Naive thymus-derived CD4-positive, alpha-beta T cell (primary cell): ENCODE data around the gene PNPLA5. TPM values are rescaled to one million over a fixed set of nuclear protein-coding genes. Genes with fewer than 3 reads are reported as not detected.

Experiments used
- ATAC-seq: fragments of 150-1000 bp; cut with Tn5 transposase; 2 replicates; pipeline ENCODE4 v1.10.0; 2021; ENCODE audit warnings: mild to moderate bottlenecking, moderate library complexity
- CTCF ChIA-PET: fragments of 350-600 bp; sonication (Branson Sonifier 250); formaldehyde crosslinking; loops from one replicate; lab custom pipeline; 2021; ENCODE audit warnings: antibody characterized with exemption; lab: Charles Lee
- POLR2A ChIA-PET: fragments of 350-600 bp; sonication (Branson Sonifier 250); formaldehyde crosslinking; loops from one replicate; lab custom pipeline; 2021; ENCODE audit warnings: antibody characterized with exemption, inconsistent platforms; lab: Charles Lee
- DNase-seq, 9 donors: peaks; one replicate each; pipeline versions ENCODE4 v3.0.0 to v3.0.0-alpha.2; 2020 to 2022; ENCODE audit warnings: mixed read lengths in 1 of 9
- H3K27ac ChIP-seq: one replicate; pipeline ENCODE4 v1.7.0; 2013; ENCODE audit warnings: mild to moderate bottlenecking, low read depth, low read length, moderate library complexity
- H3K27me3 ChIP-seq, 2 donors: one replicate each; pipeline ENCODE4 v1.7.0; 2013; ENCODE audit warnings: low read length in 2 of 2, mild to moderate bottlenecking in 2 of 2, moderate library complexity in 2 of 2; ENCODE audit not compliant: control insufficient read depth in 2 of 2, insufficient read depth in 2 of 2
- H3K36me3 ChIP-seq, 3 experiments: 1 replicate in 2 of 3; 2 replicates in 1 of 3; pipeline ENCODE4 v1.7.0; 2013; ENCODE audit warnings: low read length in 3 of 3, mild to moderate bottlenecking in 3 of 3, moderate library complexity in 1 of 3; ENCODE audit not compliant: insufficient read depth in 3 of 3, control insufficient read depth in 2 of 3
- H3K4me1 ChIP-seq, 2 donors: one replicate each; pipeline ENCODE4 v1.7.0; 2013; ENCODE audit warnings: low read length in 2 of 2, mild to moderate bottlenecking in 2 of 2, moderate library complexity in 1 of 2; ENCODE audit not compliant: control insufficient read depth in 2 of 2, insufficient read depth in 2 of 2
- H3K4me3 ChIP-seq: 2 replicates; pipeline ENCODE4 v1.7.0; 2013; ENCODE audit warnings: mild to moderate bottlenecking, low read length
- H3K9me3 ChIP-seq, 3 experiments: 1 replicate in 2 of 3; 2 replicates in 1 of 3; pipeline ENCODE4 v1.7.0; 2013; ENCODE audit warnings: low read length in 3 of 3; ENCODE audit not compliant: control insufficient read depth in 2 of 3
- H3K27ac Mint-ChIP-seq, 9 donors: one replicate each; pipeline ENCODE4 v1.8.0; 2020 to 2022; ENCODE audit warnings: mixed read lengths in 9 of 9, mild to moderate bottlenecking in 8 of 9, moderate library complexity in 5 of 9, inconsistent platforms in 2 of 9
- H3K27me3 Mint-ChIP-seq, 5 donors: one replicate each; pipeline ENCODE4 v1.8.0; 2021 to 2022; ENCODE audit warnings: mixed read lengths in 5 of 5, mild to moderate bottlenecking in 1 of 5
- H3K36me3 Mint-ChIP-seq, 5 donors: one replicate each; pipeline ENCODE4 v1.8.0; 2020 to 2022; ENCODE audit warnings: mixed read lengths in 5 of 5, mild to moderate bottlenecking in 3 of 5, inconsistent platforms in 1 of 5
- H3K4me1 Mint-ChIP-seq, 7 donors: one replicate each; pipeline ENCODE4 v1.8.0; 2020 to 2022; ENCODE audit warnings: mixed read lengths in 7 of 7, mild to moderate bottlenecking in 3 of 7, inconsistent platforms in 1 of 7
- H3K4me3 Mint-ChIP-seq, 10 donors: one replicate each; pipeline ENCODE4 v1.8.0; 2020 to 2022; ENCODE audit warnings: mild to moderate bottlenecking in 10 of 10, mixed read lengths in 10 of 10, moderate library complexity in 6 of 10, inconsistent platforms in 2 of 10
- H3K9me3 Mint-ChIP-seq, 11 donors: one replicate each; pipeline ENCODE4 v1.8.0; 2020 to 2022; ENCODE audit warnings: mixed read lengths in 11 of 11, mild to moderate bottlenecking in 4 of 11, inconsistent platforms in 1 of 11, moderate library complexity in 1 of 11
- intact Hi-C, 2 donors: fragments of 100-400 bp; cut with micrococcal nuclease; formaldehyde crosslinking; loops; one replicate each; pipeline ENCODE4 v1.15.1; 2023
- polyA plus RNA-seq, 2 donors: library from polyadenylated mRNA; unstranded; fragments of 300-500 nt; fragmentation: Illumina TruSeq; gene quantifications; one replicate each; pipeline ENCODE4 v1.2.3, GENCODE V29; 2021
- total RNA-seq, 6 experiments: library from RNA in 5 of 6; stranded (reverse) in 5 of 6; gene quantifications; 1 replicate in 5 of 6; 2 replicates in 1 of 6; pipeline ENCODE4 v1.2.3 and lab custom pipeline; 2021 to 2026

Gene PNPLA5
- total and polyA plus RNA-seq, 7 experiments from 2014 or later = not detected

DNA sequence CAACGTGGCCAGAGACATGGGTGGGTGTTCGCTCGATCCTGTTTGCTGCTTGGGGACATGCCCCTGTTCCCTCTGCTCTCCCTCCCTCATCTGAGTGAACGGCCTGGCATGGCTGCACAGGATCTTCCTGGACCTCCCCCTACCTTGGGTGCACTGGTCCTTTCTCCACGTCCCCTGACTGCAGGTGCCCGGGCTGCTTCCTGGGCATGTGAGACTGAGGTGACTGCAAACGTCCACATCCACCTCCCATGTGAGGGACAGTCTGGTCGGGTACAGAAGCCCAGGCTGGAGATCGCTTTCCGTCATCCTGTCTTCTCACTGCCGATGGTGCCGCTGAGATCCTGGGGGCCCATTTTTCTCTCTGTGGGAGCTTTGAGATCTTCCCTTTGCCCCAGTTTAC is 41.3 kb downstream of the PNPLA5 start:
- POLR2A ChIA-PET = no interaction called here
- Histone ChIP-seq H3K27ac (no peak overlapping the region), H3K4me3 (no peak overlapping the region), H3K36me3 (no peaks in the 10 kb centered on the region), H3K27me3 (no peaks in the 10 kb centered on the region), H3K9me3 (no peaks in the 10 kb centered on the region), H3K4me1 (no peaks in the 10 kb centered on the region)
- intact Hi-C loops = no loop called here
- Mint-ChIP-seq H3K27me3 (peaks cover 2 to 50% (median 15%) of the 10 kb centered on the region in 5 donors), H3K36me3 (no peaks in the 10 kb centered on the region), H3K27ac (no peak overlapping the region), H3K4me1 (peaks cover 0 to 3% (median 0%) of the 10 kb centered on the region in 7 donors), H3K4me3 (no peak overlapping the region), H3K9me3 (peaks cover 0 to 2% (median 0%) of the 10 kb centered on the region in 11 donors)
- CTCF ChIA-PET = no interaction called here
- DNase-seq = no peak
- ATAC-seq = no peak

- CTCF ChIA-PET = interaction anchor here (0.6 kb wide), 1 partner anchor 583 kb away, joined by 3 read pairs; no protein-coding TSS in a partner anchor
- Mint-ChIP-seq H3K36me3 (no peaks in the 10 kb centered on the region), H3K27me3 (peaks cover 2 to 46% (median 12%) of the 10 kb centered on the region in 5 donors), H3K4me1 (peaks cover 0 to 3% (median 0%) of the 10 kb centered on the region in 7 donors), H3K9me3 (peaks cover 0 to 2% (median 0%) of the 10 kb centered on the region in 11 donors), H3K4me3 (no peak overlapping the region), H3K27ac (no peak overlapping the region)
- no peaks in the 10 kb centered on the region for H3K27me3 ChIP-seq
- H3K4me1 ChIP-seq = no peaks in the 10 kb centered on the region
- H3K27ac ChIP-seq = no peak overlapping the region
- ATAC-seq = no peak
- no peak for DNase-seq
- POLR2A ChIA-PET = no interaction called here
- no peaks in the 10 kb centered on the region for H3K36me3 ChIP-seq
- H3K9me3 ChIP-seq = no peaks in the 10 kb centered on the region
- no peak overlapping the region for H3K4me3 ChIP-seq
- intact Hi-C loops = no loop called here
Observed at GRCh38 chr22:43849731-43850130, 42.1 kb downstream of the PNPLA5 start.

DNA sequence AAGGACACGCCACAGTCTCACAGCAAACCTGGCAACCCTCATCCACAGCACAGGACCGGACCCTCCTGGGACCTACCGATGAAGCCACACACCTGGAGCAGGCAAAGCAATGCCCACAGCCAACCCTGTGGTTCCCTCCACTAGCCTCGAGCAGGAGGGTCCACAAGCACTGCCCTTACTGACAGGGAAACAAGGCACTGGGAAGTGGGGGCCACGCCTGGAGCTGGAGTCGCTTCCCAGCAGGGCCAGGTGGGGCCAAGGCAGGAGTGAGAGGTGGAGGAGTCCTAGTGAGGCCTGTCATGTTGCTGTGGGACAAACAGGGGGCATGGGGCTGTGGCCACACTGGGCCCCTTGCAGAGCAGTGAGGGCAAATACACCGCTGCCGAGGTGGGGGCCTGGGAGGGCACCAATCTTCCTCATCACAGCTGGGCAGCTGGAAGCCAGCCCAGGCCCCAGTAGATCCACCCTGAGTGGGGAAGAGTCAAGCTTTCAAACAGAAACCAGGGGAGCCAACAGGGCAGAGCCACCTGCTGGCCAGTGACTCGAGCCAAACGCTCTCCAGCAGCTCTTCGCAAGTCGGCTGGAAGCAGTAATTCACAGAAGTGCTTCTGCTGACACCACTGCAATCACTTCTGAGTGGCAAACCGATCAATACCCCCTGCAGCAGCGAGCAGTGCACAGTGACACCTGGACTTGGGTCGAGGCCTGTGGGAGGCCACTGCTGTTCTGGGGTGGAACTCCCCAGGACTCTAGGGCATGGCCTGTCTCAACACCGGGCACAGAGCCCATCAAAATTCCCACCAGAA is 43.2 kb downstream of the PNPLA5 start:
- H3K9me3 Mint-ChIP-seq = peaks cover 0 to 2% (median 0%) of the 10 kb centered on the region in 11 donors
- ChIA-PET CTCF (no interaction called here), POLR2A (no interaction called here)
- no peak overlapping the region for H3K27ac ChIP-seq
- ATAC-seq (no peak), DNase-seq (no peak)
- H3K27me3 Mint-ChIP-seq = peaks cover 2 to 34% (median 12%) of the 10 kb centered on the region in 5 donors
- peaks cover 0 to 3% (median 0%) of the 10 kb centered on the region in 7 donors for H3K4me1 Mint-ChIP-seq
- no peak overlapping the region for H3K4me3 ChIP-seq
- no peak overlapping the region for H3K27ac Mint-ChIP-seq
- no peaks in the 10 kb centered on the region for H3K9me3 ChIP-seq
- intact Hi-C loops = no loop called here
- H3K4me3 Mint-ChIP-seq = no peak overlapping the region
- H3K36me3 Mint-ChIP-seq = no peaks in the 10 kb centered on the region
- no peaks in the 10 kb centered on the region for H3K27me3 ChIP-seq
- no peaks in the 10 kb centered on the region for H3K36me3 ChIP-seq
- H3K4me1 ChIP-seq = no peaks in the 10 kb centered on the region

DNA sequence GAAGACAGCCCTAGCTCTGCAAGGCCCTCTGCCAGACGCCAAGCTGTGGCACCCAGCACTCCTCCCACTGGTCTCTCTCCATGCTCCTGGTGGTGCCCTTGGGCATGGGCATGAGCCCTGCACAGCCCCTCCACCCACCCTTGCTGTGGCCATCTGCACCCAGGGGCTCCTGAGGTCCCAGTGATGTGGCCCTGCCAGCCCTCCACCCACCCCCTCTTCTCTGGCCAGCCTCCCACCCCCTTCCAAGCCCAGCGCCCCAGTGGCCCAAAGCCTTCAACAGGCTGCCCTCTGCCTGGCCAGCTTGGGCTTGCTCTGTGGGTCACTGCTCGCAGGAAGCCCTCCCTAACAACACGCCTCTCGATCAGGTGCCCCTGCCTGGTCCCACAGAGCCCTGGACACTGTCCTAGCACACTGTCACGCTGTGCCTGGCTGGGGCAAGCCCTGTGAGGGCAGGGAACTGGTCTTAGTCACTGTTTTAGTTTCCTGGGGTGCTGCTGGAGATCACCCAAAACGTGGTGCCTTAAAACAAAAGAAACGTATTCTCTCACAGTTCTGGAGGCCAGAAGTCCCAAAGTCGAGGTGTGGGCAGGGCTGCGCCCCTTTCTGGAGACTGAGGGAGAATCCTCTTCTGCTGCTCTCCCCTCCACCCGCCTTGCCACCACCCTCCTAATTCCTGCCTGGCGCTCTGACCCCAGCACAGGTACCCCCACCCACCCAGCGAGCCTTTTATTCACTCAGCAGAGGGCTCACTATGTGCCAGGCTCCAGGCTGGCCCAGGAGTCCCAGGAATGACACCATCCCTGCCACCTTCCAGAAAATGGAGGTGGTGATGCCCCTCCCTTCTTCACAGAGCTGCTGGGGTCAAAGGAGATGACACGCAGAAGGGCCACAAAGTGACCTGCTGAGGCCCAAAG is 44.2 kb downstream of the PNPLA5 start:
- no peaks in the 10 kb centered on the region for H3K36me3 Mint-ChIP-seq
- Histone ChIP-seq H3K36me3 (no peaks in the 10 kb centered on the region), H3K9me3 (no peaks in the 10 kb centered on the region), H3K27me3 (no peaks in the 10 kb centered on the region), H3K27ac (no peak overlapping the region), H3K4me3 (no peak overlapping the region), H3K4me1 (no peaks in the 10 kb centered on the region)
- H3K27ac Mint-ChIP-seq = no peak overlapping the region
- DNase-seq (no peak), ATAC-seq (no peak)
- ChIA-PET POLR2A (no interaction called here), CTCF (no interaction called here)
- H3K27me3 Mint-ChIP-seq = peaks cover 0 to 27% (median 6%) of the 10 kb centered on the region in 5 donors
- no peak overlapping the region for H3K4me3 Mint-ChIP-seq
- no peaks in the 10 kb centered on the region for H3K4me1 Mint-ChIP-seq
- intact Hi-C loops = no loop called here
- no peaks in the 10 kb centered on the region for H3K9me3 Mint-ChIP-seq

- Histone ChIP-seq H3K9me3 (no peaks in the 10 kb centered on the region), H3K4me1 (no peaks in the 10 kb centered on the region), H3K27ac (no peak overlapping the region), H3K36me3 (no peaks in the 10 kb centered on the region), H3K4me3 (no peak overlapping the region), H3K27me3 (no peaks in the 10 kb centered on the region)
- no peaks in the 10 kb centered on the region for H3K4me1 Mint-ChIP-seq
- no peak overlapping the region for H3K27ac Mint-ChIP-seq
- DNase-seq (no peak), ATAC-seq (no peak)
- ChIA-PET POLR2A (no interaction called here), CTCF (no interaction called here)
- H3K9me3 Mint-ChIP-seq = no peaks in the 10 kb centered on the region
- peaks cover 0 to 24% (median 6%) of the 10 kb centered on the region in 5 donors for H3K27me3 Mint-ChIP-seq
- H3K4me3 Mint-ChIP-seq = no peak overlapping the region
- intact Hi-C loops = no loop called here
- H3K36me3 Mint-ChIP-seq = no peaks in the 10 kb centered on the region
Observed at GRCh38 chr22:43846966-43847365, 44.8 kb downstream of the PNPLA5 start.

- H3K4me1 ChIP-seq = no peaks in the 10 kb centered on the region
- Mint-ChIP-seq H3K4me1 (no peaks in the 10 kb centered on the region), H3K4me3 (no peak overlapping the region), H3K27ac (no peak overlapping the region), H3K9me3 (no peaks in the 10 kb centered on the region), H3K36me3 (no peaks in the 10 kb centered on the region), H3K27me3 (peaks cover 0 to 15% (median 6%) of the 10 kb centered on the region in 5 donors)
- POLR2A ChIA-PET = interaction anchor here (0.6 kb wide), 1 partner anchor 348 kb away, joined by 4 read pairs; no protein-coding TSS in a partner anchor
- ATAC-seq (no peak), DNase-seq (no peak)
- no peak overlapping the region for H3K27ac ChIP-seq
- no peaks in the 10 kb centered on the region for H3K9me3 ChIP-seq
- no peaks in the 10 kb centered on the region for H3K36me3 ChIP-seq
- intact Hi-C loops = no loop called here
- CTCF ChIA-PET = no interaction called here
- no peak overlapping the region for H3K4me3 ChIP-seq
- no peaks in the 10 kb centered on the region for H3K27me3 ChIP-seq
Observed at GRCh38 chr22:43845981-43846380, 45.8 kb downstream of the PNPLA5 start.
